ENCODE data around the gene SZT2.
A peak's percentile ranks its signal among the peaks of the same experiment; 100 is the strongest.
"Not testable (repeated sequence)": the region's sequence is repeated elsewhere in the genome, so short reads cannot be mapped to it uniquely, and the experiment has no call there.

Gene SZT2

GRCh38 chr1:43363283-43363934 lies 26.3 kb upstream of the SZT2 start:
- DNase-seq, result no peak

- DNase-seq, result no peak
Observed at GRCh38 chr1:43363935-43364525, 25.7 kb upstream of the SZT2 start.

GRCh38 chr1:43365678-43366077 lies 24.0 kb upstream of the SZT2 start:
- DNase-seq, result no peak

- DNase-seq, result no peak
Observed at GRCh38 chr1:43366179-43366578, 23.5 kb upstream of the SZT2 start.

GRCh38 chr1:43366601-43367025 lies 23.1 kb upstream of the SZT2 start:
- no peak for DNase-seq

GRCh38 chr1:43367026-43367903 lies 22.4 kb upstream of the SZT2 start:
- DNase-seq, result peak in 1 of 2 experiments; percentile 38

GRCh38 chr1:43367904-43368645 lies 21.6 kb upstream of the SZT2 start, which contains the start of gene ELOVL1:
Gene ELOVL1 (minus strand): TSS chr1:43368011. CDS start chr1:43365609, 2,402 bp downstream.
- peak; percentile 73 to 84 for DNase-seq

GRCh38 chr1:43368646-43369020 lies 21.1 kb upstream of the SZT2 start:
- no peak for DNase-seq

GRCh38 chr1:43369779-43370178 lies 19.9 kb upstream of the SZT2 start:
- DNase-seq, result not testable (repeated sequence)

GRCh38 chr1:43370564-43370963 lies 19.1 kb upstream of the SZT2 start:
- no peak for DNase-seq

- no peak for DNase-seq
Observed at GRCh38 chr1:43372172-43372571, 17.5 kb upstream of the SZT2 start.

- DNase-seq, result no peak
Observed at GRCh38 chr1:43373066-43373940, 16.4 kb upstream of the SZT2 start.

- no peak for DNase-seq
Observed at GRCh38 chr1:43376723-43377235, 12.9 kb upstream of the SZT2 start.

GRCh38 chr1:43377831-43378230 lies 11.9 kb upstream of the SZT2 start:
- DNase-seq, result no peak

GRCh38 chr1:43379476-43379875 lies 10.2 kb upstream of the SZT2 start:
- no peak for DNase-seq

GRCh38 chr1:43381612-43382011 lies 8.1 kb upstream of the SZT2 start:
- DNase-seq, result no peak

GRCh38 chr1:43382027-43382779 lies 7.5 kb upstream of the SZT2 start:
- no peak for DNase-seq

GRCh38 chr1:43383449-43383848 lies 6.2 kb upstream of the SZT2 start:
- DNase-seq, result no peak

GRCh38 chr1:43386676-43387075 lies 3.0 kb upstream of the SZT2 start:
- no peak for DNase-seq

- DNase-seq, result no peak
Observed at GRCh38 chr1:43387976-43388599, 1.6 kb upstream of the SZT2 start.

- no peak for DNase-seq
Observed at GRCh38 chr1:43388613-43389012, 1.1 kb upstream of the SZT2 start.
